HG03342 (cell line): ENCODE data around the gene HS6ST2.
"Not testable (repeated sequence)": the region's sequence is repeated elsewhere in the genome, so short reads cannot be mapped to it uniquely, and the experiment has no call there.

Experiments used
- ATAC-seq: cut with Tn5 transposase; IDR thresholded peaks from one replicate; pipeline ENCODE4 v1.9.1; 2021; ENCODE audit warnings: mild to moderate bottlenecking, moderate library complexity; ENCODE audit not compliant: unreplicated experiment

HS6ST2 gene

GRCh38 chrX:132945055-132945599 lies 13.3 kb downstream of the HS6ST2 start:
- not testable (repeated sequence) for ATAC-seq

- ATAC-seq = no peak
Observed at GRCh38 chrX:132940727-132941327, 17.6 kb downstream of the HS6ST2 start.

GRCh38 chrX:132933170-132933569 lies 25.3 kb downstream of the HS6ST2 start:
- no peak for ATAC-seq

GRCh38 chrX:132924426-132924825 lies 34.0 kb downstream of the HS6ST2 start:
- ATAC-seq = no peak

GRCh38 chrX:132918523-132918922 lies 39.9 kb downstream of the HS6ST2 start:
- ATAC-seq = no peak

GRCh38 chrX:132916349-132916748 lies 42.1 kb downstream of the HS6ST2 start:
- ATAC-seq = no peak

- no peak for ATAC-seq
Observed at GRCh38 chrX:132909643-132910042, 48.8 kb downstream of the HS6ST2 start.

- ATAC-seq = no peak
Observed at GRCh38 chrX:132908891-132909290, 49.5 kb downstream of the HS6ST2 start.

GRCh38 chrX:132900633-132901293 lies 57.7 kb downstream of the HS6ST2 start:
- no peak for ATAC-seq

- no peak for ATAC-seq
Observed at GRCh38 chrX:132887569-132887968, 70.9 kb downstream of the HS6ST2 start.

- no peak for ATAC-seq
Observed at GRCh38 chrX:132883358-132883915, 75.0 kb downstream of the HS6ST2 start.

- not testable (repeated sequence) for ATAC-seq
Observed at GRCh38 chrX:132880753-132881152, 77.7 kb downstream of the HS6ST2 start.

GRCh38 chrX:132877954-132878536 lies 80.4 kb downstream of the HS6ST2 start:
- ATAC-seq = no peak

- no peak for ATAC-seq
Observed at GRCh38 chrX:132876523-132877338, 81.7 kb downstream of the HS6ST2 start.

GRCh38 chrX:132875650-132876522 lies 82.5 kb downstream of the HS6ST2 start:
- ATAC-seq = no peak

GRCh38 chrX:132862562-132862961 lies 95.9 kb downstream of the HS6ST2 start:
- ATAC-seq = no peak

- no peak for ATAC-seq
Observed at GRCh38 chrX:132861076-132861475, 97.4 kb downstream of the HS6ST2 start.

- ATAC-seq = no peak
Observed at GRCh38 chrX:132860200-132860599, 98.2 kb downstream of the HS6ST2 start.

- no peak for ATAC-seq
Observed at GRCh38 chrX:132858018-132858417, 100.4 kb downstream of the HS6ST2 start.

- no peak for ATAC-seq
Observed at GRCh38 chrX:132855780-132856341, 102.6 kb downstream of the HS6ST2 start.
